ENCODE measurements around the gene GP5.

GP5 gene

DNA sequence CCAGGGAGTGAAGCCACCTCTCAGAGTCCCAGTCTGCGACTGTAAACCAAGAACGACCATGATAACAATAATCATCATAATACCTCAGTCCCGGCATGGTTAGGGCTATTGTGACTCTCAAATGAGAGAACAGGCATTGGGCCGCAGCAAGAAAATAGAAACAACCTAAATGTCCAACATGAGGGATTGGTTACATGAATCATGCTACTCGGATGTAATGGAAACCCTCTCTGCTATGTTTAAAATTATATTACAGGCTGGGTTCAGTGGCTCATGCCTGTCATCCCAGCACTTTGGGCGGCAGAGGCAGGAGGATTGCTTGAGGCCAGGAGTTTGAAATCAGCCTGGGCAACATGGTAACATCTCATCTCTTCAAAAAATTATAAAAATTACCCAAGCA is 50.7 kb downstream of the GP5 start:
- no peak for DNase-seq (ENCODE audit: low spot score)

DNA sequence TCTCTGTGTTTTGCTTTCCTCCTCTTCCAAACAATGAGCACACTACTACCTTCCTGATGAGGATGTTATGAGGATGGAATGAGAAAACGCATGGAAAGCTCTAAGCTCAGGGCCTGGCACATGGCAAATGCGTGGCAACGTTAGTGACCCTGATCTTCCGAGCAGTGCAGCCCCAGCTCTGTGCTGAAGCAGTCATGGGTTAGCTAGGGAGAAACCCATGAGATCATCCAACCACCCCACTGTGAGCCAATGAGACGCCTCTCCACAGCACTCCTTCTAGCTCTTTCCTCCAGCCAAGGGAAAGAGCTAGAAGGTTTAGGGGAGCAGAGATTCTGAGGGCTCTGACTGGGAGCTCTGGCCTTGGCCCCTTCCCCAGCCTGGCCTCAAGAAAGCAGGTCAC is 52.4 kb downstream of the GP5 start:
- no peak for DNase-seq (ENCODE audit: low spot score)

DNA sequence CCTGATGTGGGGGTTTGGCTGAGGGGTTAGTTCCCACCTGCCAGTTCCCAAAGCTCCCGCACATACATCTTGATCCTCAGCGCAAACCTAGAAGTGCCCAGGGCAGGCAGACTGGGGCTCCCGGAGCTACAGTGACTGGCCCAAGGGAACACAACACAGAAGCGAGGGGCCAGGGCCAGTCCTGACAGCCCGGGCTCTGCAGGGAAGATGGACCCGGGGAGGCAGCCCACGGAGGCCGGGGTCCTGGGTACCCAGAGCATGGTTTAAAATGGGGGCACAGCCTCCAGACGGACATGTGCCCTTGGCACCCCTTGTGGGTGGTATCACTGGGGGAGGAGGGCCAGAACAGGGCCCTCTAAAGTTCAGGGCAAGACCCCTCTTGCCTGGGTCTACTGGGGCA is 53.0 kb downstream of the GP5 start:
- DNase-seq (ENCODE audit: low spot score): no peak

All from hepatic stellate cell (primary cell).